ENCODE results near the gene ANOS1.

- TF ChIP-seq POLR2AphosphoS5 (IDR thresholded peaks at IDR 0.05) (no peak), CTCF (IDR thresholded peaks at IDR 0.05) (no peak), POLR2A (IDR thresholded peaks at IDR 0.05) (no peak), EP300 (IDR thresholded peaks at IDR 0.05) (no peak)
Observed at GRCh38 chrX:8683687-8684086, 48.2 kb downstream of the ANOS1 start.
